AG10803 (cell line): ENCODE data around the gene TP73.
"Not testable (repeated sequence)": the region's sequence is repeated elsewhere in the genome, so short reads cannot be mapped to it uniquely, and the experiment has no call there.

Experiments used
- DNase-seq: peaks from one replicate; pipeline ENCODE4 v3.0.0; 2010; ENCODE audit warnings: low read depth
- H3K4me3 ChIP-seq: 2 replicates; pipeline ENCODE4 v1.5.1; 2011; ENCODE audit warnings: mild to moderate bottlenecking, low read length, control low read depth
- TF ChIP-seq, protein P1 (sequence below): conservative IDR thresholded peaks from 2 replicates; pipeline ENCODE4 v1.5.1; 2011; ENCODE audit warnings: mild to moderate bottlenecking, low read length, control low read depth, inconsistent platforms

TP73 gene

DNA sequence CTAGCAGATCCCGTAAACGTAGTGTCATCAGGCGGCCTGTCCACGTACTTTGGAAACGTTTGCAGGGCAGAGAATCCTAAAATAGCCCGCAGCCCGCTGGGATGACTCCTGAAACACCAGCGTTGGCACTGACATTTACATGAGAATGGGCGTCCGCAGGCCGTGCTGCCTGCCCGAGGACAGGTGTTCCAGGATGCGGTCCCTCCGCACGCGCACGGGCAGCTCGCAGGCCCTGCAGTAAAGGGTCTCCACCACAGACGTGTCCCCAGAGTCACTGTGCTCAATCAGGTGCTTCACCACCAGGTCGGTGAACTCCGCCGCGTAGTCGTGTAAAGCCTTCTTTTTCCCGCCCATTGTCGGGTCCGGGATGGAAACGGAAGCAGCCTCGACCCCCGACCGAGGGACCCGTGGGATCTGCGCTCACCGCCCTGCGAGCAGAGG lies 94.1 kb downstream of the TP73 start:
- DNase-seq = no peak
- H3K4me3 ChIP-seq = peak overlapping the region; percentile 73

DNA sequence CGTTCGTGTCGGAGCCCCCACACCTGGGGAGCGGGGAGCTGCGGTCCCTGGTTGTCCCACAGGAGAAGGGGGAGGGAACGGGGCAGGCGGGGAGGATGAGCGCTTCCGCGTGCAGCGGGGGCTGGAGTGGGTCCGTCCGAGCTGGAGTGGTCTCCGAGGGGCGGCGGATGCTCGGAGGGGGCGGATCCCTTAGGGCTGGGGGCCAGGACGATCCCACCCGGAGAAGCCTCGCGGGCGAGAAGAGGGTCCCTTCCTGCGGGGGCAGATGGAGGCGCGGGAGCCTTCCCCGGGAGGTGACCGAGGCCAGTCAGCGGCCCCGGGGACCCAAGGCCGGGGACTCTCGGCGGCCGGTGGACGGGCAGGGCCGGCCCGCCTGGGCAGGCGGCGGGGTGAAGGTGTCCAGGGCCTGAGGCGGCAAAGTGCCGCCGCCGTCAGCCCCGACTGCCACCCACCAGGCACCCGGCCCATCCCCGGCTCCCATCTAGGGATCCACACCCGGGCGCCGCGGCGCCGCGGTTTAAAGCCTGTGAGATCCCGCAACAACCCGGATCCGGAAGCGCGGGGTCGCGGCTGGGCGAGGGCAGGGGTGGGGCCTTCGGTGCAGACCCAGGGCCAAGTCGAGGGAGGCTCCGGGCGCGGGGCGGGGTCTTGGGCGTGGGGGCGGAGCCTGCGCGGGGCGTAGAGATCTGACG lies 94.7 kb downstream of the TP73 start:
- TF ChIP-seq, protein P1, sequence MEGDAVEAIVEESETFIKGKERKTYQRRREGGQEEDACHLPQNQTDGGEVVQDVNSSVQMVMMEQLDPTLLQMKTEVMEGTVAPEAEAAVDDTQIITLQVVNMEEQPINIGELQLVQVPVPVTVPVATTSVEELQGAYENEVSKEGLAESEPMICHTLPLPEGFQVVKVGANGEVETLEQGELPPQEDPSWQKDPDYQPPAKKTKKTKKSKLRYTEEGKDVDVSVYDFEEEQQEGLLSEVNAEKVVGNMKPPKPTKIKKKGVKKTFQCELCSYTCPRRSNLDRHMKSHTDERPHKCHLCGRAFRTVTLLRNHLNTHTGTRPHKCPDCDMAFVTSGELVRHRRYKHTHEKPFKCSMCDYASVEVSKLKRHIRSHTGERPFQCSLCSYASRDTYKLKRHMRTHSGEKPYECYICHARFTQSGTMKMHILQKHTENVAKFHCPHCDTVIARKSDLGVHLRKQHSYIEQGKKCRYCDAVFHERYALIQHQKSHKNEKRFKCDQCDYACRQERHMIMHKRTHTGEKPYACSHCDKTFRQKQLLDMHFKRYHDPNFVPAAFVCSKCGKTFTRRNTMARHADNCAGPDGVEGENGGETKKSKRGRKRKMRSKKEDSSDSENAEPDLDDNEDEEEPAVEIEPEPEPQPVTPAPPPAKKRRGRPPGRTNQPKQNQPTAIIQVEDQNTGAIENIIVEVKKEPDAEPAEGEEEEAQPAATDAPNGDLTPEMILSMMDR = no peak
- peak; percentile 69 for DNase-seq
- H3K4me3 ChIP-seq = peak overlapping the region; percentile 73

More for the DNA sequence above, 94.1 kb downstream of the TP73 start:
- TF ChIP-seq, protein P1 = no peak

GRCh38 chr1:3747522-3747848 lies 95.2 kb downstream of the TP73 start:
- TF ChIP-seq, protein P1 = no peak
- H3K4me3 ChIP-seq = peak overlapping the region; percentile 73
- no peak for DNase-seq

GRCh38 chr1:3747903-3748302 lies 95.6 kb downstream of the TP73 start:
- no peak for DNase-seq
- TF ChIP-seq, protein P1 = no peak
- peak overlapping the region; percentile 73 for H3K4me3 ChIP-seq

- not testable (repeated sequence) for H3K4me3 ChIP-seq, DNase-seq
Measured at GRCh38 chr1:3748316-3748900, 96.1 kb downstream of the TP73 start.

- H3K4me3 ChIP-seq = no peak overlapping the region
- TF ChIP-seq, protein P1 = no peak
- DNase-seq = no peak
Measured at GRCh38 chr1:3749512-3749911, 97.2 kb downstream of the TP73 start.

DNA sequence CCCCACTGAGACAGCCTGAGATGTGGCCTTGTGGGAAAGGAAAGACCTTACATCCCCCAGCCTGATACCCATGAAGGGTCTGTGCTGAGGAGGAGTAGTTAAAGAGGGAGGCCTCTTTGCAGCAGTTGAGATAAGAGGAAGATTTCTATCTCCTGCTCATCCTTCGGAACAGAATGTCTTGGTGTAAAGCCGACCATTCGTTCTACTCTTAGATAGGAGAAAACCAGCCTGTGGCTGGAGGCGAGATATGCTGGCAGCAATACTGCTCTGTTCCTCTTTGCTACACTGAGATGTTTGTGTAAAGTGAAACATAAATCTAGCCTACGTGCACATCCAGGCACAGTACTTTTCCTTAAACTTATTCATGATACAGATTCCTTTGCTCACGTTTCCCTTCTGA lies 98.4 kb downstream of the TP73 start:
- DNase-seq = no peak
- TF ChIP-seq, protein P1 = no peak
- H3K4me3 ChIP-seq = no peak overlapping the region
